ENCODE measurements around the gene ARL4C.
"Not testable (repeated sequence)": the region's sequence is repeated elsewhere in the genome, so short reads cannot be mapped to it uniquely, and the experiment has no call there.

ARL4C gene

GRCh38 chr2:234476766-234477165 is 20.1 kb downstream of the ARL4C start:
- no peak for DNase-seq (ENCODE audit: low read depth, low spot score)

GRCh38 chr2:234474654-234475053 is 22.2 kb downstream of the ARL4C start:
- DNase-seq (ENCODE audit: low read depth, low spot score) = no peak

GRCh38 chr2:234472155-234472554 is 24.7 kb downstream of the ARL4C start:
- no peak for DNase-seq (ENCODE audit: low read depth, low spot score)

GRCh38 chr2:234469972-234470371 is 26.9 kb downstream of the ARL4C start:
- no peak for DNase-seq (ENCODE audit: low read depth, low spot score)

GRCh38 chr2:234469251-234469845 is 27.5 kb downstream of the ARL4C start:
- no peak for DNase-seq (ENCODE audit: low read depth, low spot score)

GRCh38 chr2:234468503-234468902 is 28.4 kb downstream of the ARL4C start:
- DNase-seq (ENCODE audit: low read depth, low spot score) = no peak

GRCh38 chr2:234467289-234467688 is 29.6 kb downstream of the ARL4C start:
- peak; percentile 33 for DNase-seq (ENCODE audit: low read depth, low spot score)

- DNase-seq (ENCODE audit: low read depth, low spot score) = no peak
Observed at GRCh38 chr2:234464291-234464645, 32.6 kb downstream of the ARL4C start.

- DNase-seq (ENCODE audit: low read depth, low spot score) = no peak
Observed at GRCh38 chr2:234463626-234464290, 33.1 kb downstream of the ARL4C start.

GRCh38 chr2:234462218-234462992 is 34.5 kb downstream of the ARL4C start:
- DNase-seq (ENCODE audit: low read depth, low spot score) = no peak

- no peak for DNase-seq (ENCODE audit: low read depth, low spot score)
Observed at GRCh38 chr2:234459401-234460009, 37.4 kb downstream of the ARL4C start.

GRCh38 chr2:234458466-234458865 is 38.4 kb downstream of the ARL4C start:
- peak; percentile 72 for DNase-seq (ENCODE audit: low read depth, low spot score)

GRCh38 chr2:234457421-234457820 is 39.5 kb downstream of the ARL4C start:
- DNase-seq (ENCODE audit: low read depth, low spot score) = no peak

- DNase-seq (ENCODE audit: low read depth, low spot score) = not testable (repeated sequence)
Observed at GRCh38 chr2:234455246-234455645, 41.6 kb downstream of the ARL4C start.

GRCh38 chr2:234454433-234454832 is 42.4 kb downstream of the ARL4C start:
- no peak for DNase-seq (ENCODE audit: low read depth, low spot score)

- peak; percentile 17 for DNase-seq (ENCODE audit: low read depth, low spot score)
Observed at GRCh38 chr2:234453216-234453615, 43.7 kb downstream of the ARL4C start.

GRCh38 chr2:234451852-234452625 is 44.8 kb downstream of the ARL4C start:
- DNase-seq (ENCODE audit: low read depth, low spot score) = peak; percentile 78

- peak; percentile 49 for DNase-seq (ENCODE audit: low read depth, low spot score)
Observed at GRCh38 chr2:234451242-234451641, 45.6 kb downstream of the ARL4C start.

GRCh38 chr2:234450431-234451124 is 46.3 kb downstream of the ARL4C start:
- no peak for DNase-seq (ENCODE audit: low read depth, low spot score)

- peak; percentile 77 for DNase-seq (ENCODE audit: low read depth, low spot score)
Observed at GRCh38 chr2:234448506-234449184, 48.2 kb downstream of the ARL4C start.

Data from astrocyte of the hippocampus (primary cell).